Lower leg skin (tissue), 4 donors: ENCODE results near the gene EML1. TPM values are rescaled to one million over a fixed set of nuclear protein-coding genes. Genes with fewer than 3 reads are reported as not detected.

Source experiments
- DNase-seq, 2 donors: peaks; one replicate each; pipeline ENCODE4 v3.0.0-alpha.2; 2019; ENCODE audit warnings: low spot score in 2 of 2
- H3K4me3 ChIP-seq: fragments of 200-600 bp; sonication (generic); 2 replicates; pipeline ENCODE4 v1.5.1; 2017; ENCODE audit warnings: mild to moderate bottlenecking, low read depth; ENCODE audit not compliant: poor library complexity, severe bottlenecking
- POLR2A ChIP-seq, 2 donors: fragments of 450-650 bp; IDR thresholded peaks; one replicate each; pipeline ENCODE4 v1.6.1; 2016 to 2017; ENCODE audit warnings: antibody characterized with exemption in 2 of 2, mild to moderate bottlenecking in 1 of 2, moderate library complexity in 1 of 2
- WGBS, 2 donors: methylation state at CpG; one replicate each; pipeline ENCODE4 v1.1.5; 2018; 5-methylcytosine and 5-hydroxymethylcytosine counted together
- intact Hi-C: fragments of 100-400 bp; cut with DNase I; formaldehyde crosslinking; loops from one replicate; pipeline ENCODE4 v1.15.0; 2023; ENCODE audit warnings: low total_unique reads
- total RNA-seq, 4 donors: library from RNA; depleted of rRNA; stranded (reverse); fragments of >200 nt; gene quantifications; one replicate each; pipeline ENCODE4 v1.1.0, GENCODE V29; 2016
- TF ChIP-seq, protein P1 (sequence below), 3 donors: fragments of 450-650 bp; IDR thresholded peaks; one replicate each; pipeline ENCODE4 v1.5.1; 2016; ENCODE audit warnings: antibody characterized with exemption in 3 of 3, mild to moderate bottlenecking in 3 of 3, moderate library complexity in 2 of 3

EML1 gene
- total RNA-seq, 4 donors from 2014 or later = 10.7 to 24.7 (median 21.3) TPM

GRCh38 chr14:99938376-99938775 lies 145.2 kb downstream of the EML1 start:
- intact Hi-C loops = no loop called here
- no peak for TF ChIP-seq POLR2A (IDR thresholded peaks at IDR 0.05)
- no peak overlapping the region for H3K4me3 ChIP-seq
- no peak for DNase-seq
- WGBS, 2 donors = 87 to 92% methylated on average over 8 of the region's 8 CpGs

DNA sequence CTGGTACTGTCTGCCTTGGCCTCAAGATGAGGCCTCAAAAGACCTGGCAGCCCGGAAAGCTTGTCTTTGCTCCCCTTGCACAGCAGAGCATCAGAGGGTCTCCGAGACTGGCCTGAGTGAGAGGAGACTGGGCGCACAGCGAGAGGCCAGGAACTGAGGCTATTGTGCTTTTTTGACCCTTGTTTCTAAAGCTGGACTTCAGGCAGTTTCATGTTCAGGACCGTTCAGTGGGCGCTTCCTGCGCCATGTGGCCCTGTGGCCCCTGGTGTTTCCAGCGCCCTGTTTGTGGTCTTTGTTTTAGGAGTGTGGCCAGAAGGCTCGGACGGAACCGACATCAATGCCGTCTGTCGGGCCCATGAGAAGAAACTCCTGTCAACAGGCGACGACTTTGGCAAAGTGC lies 145.7 kb downstream of the EML1 start:
- H3K4me3 ChIP-seq = no peak overlapping the region
- no peak for TF ChIP-seq POLR2A (IDR thresholded peaks at IDR 0.05)
- TF ChIP-seq, protein P1, sequence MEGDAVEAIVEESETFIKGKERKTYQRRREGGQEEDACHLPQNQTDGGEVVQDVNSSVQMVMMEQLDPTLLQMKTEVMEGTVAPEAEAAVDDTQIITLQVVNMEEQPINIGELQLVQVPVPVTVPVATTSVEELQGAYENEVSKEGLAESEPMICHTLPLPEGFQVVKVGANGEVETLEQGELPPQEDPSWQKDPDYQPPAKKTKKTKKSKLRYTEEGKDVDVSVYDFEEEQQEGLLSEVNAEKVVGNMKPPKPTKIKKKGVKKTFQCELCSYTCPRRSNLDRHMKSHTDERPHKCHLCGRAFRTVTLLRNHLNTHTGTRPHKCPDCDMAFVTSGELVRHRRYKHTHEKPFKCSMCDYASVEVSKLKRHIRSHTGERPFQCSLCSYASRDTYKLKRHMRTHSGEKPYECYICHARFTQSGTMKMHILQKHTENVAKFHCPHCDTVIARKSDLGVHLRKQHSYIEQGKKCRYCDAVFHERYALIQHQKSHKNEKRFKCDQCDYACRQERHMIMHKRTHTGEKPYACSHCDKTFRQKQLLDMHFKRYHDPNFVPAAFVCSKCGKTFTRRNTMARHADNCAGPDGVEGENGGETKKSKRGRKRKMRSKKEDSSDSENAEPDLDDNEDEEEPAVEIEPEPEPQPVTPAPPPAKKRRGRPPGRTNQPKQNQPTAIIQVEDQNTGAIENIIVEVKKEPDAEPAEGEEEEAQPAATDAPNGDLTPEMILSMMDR (IDR thresholded peaks at IDR 0.05) = no peak
- WGBS, 2 donors = 94 to 99% methylated on average over 15 of the region's 15 CpGs
- intact Hi-C loops = no loop called here
- DNase-seq = peak in 1 of 2 donors; percentile 63

GRCh38 chr14:99939421-99939820 lies 146.2 kb downstream of the EML1 start:
- peak in 1 of 2 donors; percentile 75 for DNase-seq
- 89 to 90% methylated on average over 17 of the region's 17 CpGs for WGBS, 2 donors
- TF ChIP-seq, protein P1 (IDR thresholded peaks at IDR 0.05) = no peak
- no peak for TF ChIP-seq POLR2A (IDR thresholded peaks at IDR 0.05)
- H3K4me3 ChIP-seq = no peak overlapping the region
- intact Hi-C loops = no loop called here

DNA sequence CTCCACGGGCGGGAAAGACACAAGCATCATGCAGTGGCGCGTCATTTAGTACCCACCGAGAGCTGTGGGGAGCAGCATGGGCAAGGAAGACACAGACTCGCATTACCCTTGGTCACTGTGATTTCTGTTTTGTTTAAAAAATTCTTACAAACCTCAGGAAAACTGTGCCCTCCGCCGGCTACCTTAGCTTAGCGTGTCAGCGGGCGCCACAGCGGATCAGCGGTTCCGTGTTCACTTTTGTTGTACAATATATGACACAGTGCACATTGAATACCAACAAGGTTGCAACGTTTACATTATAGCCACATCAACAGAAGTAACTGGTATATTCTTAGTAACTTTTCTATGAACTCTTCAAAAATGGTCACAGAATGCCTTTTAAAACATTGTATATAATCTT lies 146.9 kb downstream of the EML1 start:
- H3K4me3 ChIP-seq = no peak overlapping the region
- intact Hi-C loops = no loop called here
- no peak for DNase-seq
- 94 to 96% methylated on average over 15 of the region's 15 CpGs for WGBS, 2 donors
- no peak for TF ChIP-seq POLR2A (IDR thresholded peaks at IDR 0.05)
- TF ChIP-seq, protein P1 (IDR thresholded peaks at IDR 0.05) = no peak

DNA sequence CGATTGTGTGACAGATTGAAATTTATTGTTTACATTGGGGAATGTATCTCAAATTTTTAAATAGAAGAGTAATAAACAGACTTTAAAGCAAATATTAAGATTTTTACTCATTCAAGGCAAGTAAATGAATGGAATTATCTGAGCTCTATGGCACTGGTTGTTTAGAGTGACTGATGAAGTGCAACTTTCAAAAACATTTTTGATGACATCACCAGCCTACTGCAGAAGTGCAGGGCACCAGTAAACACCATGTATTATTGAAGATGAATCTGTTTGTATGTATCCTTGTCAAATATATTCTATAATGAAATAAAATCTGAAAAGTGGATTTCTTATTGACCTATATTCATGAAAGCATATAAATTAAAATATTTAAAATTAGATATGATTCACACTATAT lies 148.0 kb downstream of the EML1 start:
- no peak overlapping the region for H3K4me3 ChIP-seq
- no peak for DNase-seq
- TF ChIP-seq, protein P1 (IDR thresholded peaks at IDR 0.05) = no peak
- WGBS, 2 donors = 43 to 76% methylated on average over 1 of the region's 1 CpG
- intact Hi-C loops = no loop called here

- H3K4me3 ChIP-seq = no peak overlapping the region
- no peak for DNase-seq
- no peak for TF ChIP-seq POLR2A (IDR thresholded peaks at IDR 0.05)
- TF ChIP-seq, protein P1 (IDR thresholded peaks at IDR 0.05) = no peak
- intact Hi-C loops = no loop called here
- 89 to 93% methylated on average over 9 of the region's 9 CpGs for WGBS, 2 donors
Measured at GRCh38 chr14:99943620-99944019, 150.4 kb downstream of the EML1 start.
